ENCODE measurements around the gene ACTL10.

Gene ACTL10

DNA sequence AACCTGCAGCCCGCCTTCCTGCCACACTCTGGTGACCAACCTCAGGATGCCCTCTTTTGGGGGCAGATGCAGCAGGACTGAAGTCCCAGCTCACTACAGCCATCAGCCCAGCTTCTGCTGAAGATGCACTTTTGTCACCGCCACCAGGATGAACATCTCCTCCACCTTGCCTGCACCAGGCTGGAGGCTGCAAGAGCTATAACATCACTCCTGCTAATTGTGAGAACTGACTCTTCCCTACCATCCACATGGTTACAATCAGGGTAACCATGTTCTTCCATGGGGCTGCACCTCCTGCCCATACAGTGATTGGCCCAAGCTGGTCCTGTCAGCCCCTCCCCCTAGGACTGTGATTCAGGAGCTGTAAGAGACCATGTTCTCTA is 2.0 kb upstream of the ACTL10 start:
- no peak for DNase-seq

DNA sequence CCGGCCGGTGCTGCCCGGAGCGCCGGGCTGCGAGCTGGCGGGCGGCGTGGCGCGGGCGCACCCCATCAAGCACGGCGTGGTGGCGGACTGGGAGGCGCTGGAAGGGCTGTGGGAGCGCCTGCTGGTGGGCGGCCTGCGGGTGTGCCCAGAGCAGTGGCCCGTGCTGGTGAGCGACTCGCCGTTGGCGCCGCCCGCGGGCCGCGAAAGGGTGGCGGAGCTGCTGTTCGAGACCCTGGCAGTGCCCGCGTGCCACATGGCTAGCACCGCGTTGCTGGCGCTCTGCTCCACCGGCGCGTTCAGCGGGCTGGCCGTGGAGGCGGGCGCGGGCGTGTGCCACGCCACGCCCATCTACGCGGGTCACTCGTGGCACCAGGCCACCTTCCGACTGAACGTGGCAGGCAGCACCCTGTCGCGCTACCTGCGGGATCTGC is 517 bp downstream of the ACTL10 start:
- DNase-seq = peak; percentile 43

DNA sequence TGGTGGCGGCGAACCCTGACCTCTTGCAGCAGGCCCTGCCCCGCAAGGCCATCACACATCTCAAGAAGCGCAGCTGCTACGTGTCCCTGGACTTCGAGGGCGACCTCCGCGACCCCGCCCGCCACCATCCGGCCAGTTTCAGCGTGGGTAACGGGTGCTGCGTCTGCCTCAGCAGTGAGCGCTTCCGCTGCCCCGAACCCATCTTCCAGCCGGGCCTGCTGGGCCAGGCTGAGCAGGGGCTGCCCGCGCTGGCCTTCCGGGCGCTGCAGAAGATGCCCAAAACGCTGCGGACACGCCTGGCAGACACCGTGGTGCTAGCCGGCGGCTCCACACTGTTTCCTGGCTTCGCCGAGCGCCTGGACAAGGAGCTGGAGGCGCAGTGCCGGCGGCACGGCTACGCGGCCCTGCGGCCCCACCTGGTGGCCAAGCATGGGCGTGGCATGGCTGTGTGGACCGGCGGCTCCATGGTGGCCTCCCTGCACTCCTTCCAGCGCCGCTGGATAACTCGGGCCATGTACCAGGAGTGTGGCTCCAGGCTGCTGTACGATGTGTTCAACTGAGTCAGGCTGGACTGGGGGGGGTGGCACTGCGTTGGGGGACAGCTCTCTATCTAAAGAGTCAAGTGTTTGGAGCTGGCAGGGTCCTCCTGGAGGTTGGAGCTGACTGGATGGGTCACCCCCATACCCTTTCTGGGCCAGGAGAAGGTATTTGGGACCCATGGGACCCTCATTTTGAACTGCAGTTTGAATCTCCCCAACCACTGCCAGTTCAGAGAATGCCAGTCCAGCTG is 1.1 kb downstream of the ACTL10 start:
- peak; percentile 81 for DNase-seq

DNA sequence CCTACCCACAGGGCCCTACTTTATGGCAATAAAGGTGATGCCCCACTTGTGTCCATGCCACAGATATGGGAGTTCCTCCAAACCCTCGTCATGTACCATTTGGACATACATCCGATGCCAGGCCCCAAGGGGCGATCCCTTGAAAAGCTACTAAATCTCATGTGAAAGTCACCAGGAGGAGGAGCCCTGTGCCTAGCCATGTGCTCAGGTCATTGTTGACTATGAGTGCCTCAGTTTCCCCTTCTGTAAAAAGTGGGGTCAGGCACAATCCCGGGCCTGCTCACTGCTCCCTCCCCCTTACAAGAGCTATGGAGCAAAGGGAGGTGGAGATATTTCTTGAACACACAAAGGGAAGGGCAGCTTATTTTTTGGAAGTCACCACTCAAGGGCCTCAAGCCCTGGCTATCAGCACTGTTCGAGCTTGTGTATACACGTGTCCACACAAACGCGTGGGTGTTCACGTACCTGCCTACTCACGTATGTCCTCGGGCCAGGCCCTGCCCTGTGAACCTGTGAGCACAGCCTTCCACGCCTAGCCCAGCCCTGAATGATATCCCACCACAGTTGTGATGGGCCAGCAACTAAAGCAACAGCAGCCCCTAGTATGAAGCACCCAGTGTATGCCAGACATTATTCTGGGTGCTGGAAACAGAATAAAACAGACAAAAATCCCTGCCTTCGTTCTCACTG is 1.9 kb downstream of the ACTL10 start:
- no peak for DNase-seq

DNA sequence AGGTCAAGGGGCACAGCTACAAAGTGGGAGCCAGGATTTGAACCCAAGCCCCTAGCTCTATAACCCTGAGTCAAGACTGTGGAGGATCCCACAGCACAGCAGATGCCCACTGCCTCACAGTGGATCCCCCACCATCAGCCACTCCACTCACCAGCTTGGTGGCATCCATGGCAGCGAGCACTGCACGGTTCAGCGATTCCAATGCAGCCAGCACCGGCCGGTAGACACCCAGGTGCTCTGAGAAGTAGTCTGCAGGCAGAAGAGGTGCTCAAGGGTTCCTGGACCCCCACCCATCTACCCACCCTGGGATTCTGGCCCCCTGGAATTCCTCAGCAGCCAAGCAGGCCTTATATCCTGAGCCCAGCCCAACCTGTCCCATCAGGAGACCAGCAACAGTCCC is 2.5 kb downstream of the ACTL10 start:
- DNase-seq = no peak

DNA sequence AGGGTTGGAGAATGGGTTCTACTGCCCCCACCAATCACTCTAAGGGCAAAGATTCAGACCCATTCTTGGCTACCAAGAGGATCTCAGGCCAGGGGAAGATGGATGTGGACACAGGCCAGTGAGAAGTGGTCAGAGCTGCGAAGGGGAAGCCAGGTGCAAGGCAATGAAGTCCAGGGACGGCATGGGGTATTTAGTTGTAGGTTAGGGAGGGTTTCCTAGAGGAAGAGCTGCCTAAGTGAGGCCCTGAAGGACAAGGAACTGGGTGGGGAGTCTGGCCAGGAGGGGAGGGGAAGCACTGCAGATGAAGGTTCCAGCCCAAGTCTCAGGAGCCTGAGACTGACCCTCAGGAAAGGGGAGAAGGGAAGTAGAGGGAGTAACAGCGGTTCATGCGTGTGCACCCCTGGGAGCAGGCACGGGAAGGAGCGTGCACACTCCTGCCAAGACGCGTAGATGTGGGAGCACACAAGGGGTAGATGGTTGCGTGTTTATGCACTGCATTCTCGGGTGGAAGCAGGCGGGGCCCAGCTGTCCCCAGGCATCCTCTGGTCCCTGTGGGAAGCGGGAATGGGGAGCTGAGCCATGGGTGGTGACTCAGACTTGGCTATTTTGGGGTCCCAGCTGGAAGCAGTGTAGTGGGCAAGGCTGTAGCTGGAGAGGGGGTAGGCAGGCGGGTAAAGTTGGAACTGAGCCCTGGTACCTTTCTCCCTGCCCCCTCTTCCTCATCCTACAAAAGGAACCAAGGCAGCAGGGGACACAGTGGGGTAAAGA is 3.3 kb downstream of the ACTL10 start:
- DNase-seq = no peak

DNA sequence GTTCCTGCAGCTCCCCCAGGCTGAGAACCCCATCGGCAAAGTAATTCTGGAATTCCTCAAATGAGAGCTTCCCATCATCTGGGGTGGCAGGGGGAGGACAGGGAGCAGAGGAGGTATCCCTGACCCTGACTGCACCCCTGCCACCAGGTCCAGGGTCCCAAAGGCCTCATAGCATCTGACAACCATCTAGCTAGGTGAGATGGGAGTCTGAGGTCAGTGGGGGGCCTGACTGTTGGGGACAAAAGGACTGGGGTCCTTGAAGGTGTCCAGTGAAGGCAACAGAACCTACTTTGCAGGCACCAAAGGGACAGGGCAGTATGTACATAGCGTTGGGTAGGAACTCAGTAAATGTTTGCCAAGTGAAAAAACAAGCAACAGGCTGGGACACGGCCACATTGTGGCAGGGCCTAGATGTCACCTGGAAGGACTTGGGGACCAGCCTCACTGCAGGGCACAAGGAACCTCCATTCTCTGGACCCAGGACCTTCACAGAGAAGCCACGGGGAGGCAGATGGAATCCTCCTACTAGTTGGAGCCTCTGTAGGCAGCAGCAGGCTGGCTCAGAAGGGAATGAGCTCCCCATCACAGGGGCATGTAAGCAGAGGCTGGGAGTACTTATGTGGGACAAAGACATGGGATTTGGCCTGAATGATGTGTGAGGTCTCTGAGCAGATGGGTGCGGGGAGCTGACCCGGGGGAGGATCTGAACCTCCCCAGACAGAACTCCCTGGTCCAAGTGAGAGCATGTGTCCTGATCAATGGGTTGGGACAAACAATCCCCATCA is 4.2 kb downstream of the ACTL10 start:
- no peak for DNase-seq

DNA sequence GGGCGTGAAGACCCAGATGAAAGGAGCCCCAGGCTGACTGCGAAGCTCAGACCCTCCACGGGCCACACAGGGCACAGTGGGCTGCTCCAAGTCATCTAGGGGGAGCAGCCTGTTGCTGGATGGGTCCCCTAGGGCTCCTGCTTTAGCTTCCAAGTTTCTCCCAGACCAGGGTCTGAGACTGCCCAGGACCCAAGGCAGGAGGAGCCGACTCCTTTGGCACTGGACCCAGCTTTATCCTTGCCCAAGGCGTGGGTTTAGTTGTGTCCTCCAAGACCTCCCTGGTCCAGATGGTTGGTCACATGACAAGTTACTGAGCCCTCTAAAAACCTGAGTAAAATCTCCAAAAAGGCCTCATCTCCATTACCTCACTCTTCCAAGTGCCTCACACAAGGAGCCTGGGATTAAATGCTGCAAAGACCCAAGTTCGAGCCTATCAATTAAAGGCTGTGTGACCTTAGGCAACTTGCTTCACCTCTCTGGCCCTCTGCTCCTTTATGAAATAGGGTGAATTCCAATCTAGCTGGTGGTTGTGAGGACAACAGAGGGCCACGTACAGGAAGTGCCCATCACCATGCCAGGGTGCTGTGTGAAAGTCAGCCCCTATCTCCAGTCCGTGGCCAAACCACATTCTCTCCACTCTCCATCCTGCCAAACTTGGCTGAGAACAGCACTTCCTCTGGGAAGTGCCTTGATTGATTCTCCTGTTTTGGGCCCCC is 5.0 kb downstream of the ACTL10 start:
- DNase-seq = no peak

DNA sequence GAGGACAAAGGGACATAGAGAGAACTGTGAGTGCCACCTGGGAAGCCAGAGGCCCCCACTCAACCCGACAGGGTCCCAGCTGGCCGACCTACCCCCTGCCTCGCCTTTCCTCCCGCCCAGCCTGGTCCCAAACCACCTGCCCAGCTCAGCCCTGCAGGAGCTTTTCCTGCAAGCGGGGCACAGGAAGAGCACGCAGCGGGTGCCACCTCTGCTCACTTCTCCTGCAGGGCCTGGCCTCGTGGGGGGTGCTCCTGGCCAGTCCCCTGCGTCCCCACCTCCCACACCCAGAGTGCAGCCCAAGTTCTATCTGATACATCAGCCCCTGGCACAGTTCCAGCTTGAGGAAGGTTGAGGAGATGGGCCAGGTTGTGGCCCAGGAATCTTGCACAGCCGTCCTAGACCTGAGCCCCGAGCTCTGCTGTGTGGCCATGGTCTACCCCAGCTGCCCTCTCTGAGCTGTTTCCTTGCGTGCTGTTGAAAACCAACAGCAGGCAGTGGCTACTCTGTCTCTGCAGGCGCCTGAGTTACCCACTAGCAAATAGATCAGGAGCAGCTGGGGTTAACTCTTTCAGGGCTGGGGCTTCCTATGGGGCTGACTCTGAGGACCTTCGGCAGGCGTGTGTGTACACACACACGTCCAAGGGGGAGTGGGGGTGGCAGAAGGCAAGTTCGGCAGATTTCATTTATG is 5.8 kb downstream of the ACTL10 start:
- no peak for DNase-seq

DNA sequence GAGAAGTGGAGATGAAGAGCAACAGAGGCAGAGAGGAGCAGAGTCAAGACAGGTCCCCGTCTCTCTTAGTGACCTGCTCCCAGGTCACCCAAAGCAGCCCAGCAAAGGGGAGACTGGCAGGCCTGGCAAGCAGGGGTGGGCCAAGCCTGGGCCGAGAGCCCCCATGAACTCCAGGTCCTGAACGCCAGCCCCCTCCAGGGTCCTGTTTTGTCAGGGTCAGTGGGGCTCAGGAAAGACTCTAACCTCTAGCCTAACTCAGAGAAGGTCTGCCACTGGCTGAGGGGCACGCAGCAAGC is 6.3 kb downstream of the ACTL10 start:
- DNase-seq = no peak

DNA sequence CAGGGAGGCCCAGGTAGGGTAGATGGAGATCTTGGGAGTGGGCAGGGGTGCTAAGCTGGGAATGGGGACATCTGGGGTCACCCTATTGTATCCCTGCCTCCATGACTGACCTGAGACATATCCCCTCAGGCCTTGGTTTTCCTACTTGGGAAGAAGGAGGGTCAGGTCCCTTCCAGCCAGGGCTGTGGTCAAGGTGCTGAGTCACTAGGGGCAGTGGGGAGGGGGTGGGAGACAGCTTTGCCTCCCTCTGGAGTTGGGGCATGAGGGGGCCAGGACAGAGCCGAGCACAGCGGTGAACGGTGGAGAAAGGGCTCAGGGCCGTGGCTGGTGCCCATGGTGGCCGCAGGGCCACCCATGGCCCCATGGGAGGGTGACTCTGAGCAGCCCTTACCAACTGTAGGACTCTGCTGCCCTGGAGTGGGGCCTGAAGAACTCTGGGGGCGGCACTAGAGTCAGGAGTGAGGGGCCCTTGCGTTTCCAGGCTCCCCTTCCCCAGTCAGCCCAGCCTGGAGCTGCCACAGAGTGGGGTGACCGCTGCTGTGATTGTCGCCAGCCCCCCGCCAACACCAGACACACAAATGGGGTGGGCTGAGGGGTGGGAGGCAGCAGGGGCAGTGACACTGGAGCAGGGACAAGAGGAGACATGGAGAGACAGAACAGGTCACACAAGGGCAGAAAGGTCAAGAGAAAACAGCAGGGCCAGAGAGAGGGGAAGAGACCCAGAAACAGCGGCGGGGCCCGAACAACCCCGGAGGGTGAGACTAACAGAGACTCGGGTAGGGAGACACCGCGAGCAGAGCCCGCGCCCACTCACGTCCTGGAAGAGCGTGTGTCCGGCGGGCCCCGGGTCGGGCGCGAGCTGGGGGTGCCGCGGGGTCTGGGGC is 6.9 kb downstream of the ACTL10 start:
- DNase-seq = no peak

DNA sequence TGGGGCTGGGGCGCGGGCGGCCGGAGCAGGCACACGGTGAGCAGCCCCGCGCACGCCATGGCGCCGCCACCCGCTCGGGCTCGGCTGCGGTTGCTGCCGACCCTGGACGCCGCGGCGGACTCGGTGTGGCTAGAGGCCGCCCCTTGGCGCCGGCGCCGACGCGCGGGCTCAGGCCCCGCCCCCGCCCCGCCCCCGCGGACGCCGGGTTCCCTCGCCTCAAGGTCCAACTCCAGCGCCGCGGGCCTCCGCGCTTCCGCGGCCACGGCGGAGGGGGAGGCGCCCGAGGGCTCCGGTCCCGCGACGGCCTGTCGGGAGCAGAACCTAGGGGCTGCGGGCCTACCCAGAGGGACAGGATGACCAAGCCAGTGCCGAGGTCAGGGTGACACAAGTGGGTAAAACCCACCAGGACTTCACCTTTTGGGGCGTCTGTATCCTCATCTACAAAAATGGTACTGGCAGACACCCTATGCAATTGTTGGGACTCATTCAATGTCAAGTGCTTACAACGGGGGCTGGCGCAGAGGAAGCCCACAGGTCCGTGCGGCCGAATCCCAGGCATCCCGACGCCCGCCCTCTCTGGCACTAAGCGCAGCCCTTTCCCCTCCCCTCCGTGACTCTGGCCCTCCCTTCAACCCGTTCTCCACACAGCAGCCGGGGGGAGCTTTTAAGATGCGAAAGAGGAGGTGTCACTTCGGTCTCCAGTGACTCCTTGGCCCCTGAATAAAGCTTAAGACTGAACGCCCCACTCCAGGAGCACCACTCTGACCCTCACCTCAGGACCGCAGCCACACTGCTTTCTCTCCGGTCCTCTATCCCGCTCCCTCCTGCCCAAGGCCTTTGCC is 7.8 kb downstream of the ACTL10 start, which contains the start of gene NECAB3:
Gene NECAB3, minus strand, starts transcription at position 135 of the 842 bp plus-strand sequence. Its CDS starts 76 bp downstream, at position 59.
- DNase-seq = peak; percentile 65

DNA sequence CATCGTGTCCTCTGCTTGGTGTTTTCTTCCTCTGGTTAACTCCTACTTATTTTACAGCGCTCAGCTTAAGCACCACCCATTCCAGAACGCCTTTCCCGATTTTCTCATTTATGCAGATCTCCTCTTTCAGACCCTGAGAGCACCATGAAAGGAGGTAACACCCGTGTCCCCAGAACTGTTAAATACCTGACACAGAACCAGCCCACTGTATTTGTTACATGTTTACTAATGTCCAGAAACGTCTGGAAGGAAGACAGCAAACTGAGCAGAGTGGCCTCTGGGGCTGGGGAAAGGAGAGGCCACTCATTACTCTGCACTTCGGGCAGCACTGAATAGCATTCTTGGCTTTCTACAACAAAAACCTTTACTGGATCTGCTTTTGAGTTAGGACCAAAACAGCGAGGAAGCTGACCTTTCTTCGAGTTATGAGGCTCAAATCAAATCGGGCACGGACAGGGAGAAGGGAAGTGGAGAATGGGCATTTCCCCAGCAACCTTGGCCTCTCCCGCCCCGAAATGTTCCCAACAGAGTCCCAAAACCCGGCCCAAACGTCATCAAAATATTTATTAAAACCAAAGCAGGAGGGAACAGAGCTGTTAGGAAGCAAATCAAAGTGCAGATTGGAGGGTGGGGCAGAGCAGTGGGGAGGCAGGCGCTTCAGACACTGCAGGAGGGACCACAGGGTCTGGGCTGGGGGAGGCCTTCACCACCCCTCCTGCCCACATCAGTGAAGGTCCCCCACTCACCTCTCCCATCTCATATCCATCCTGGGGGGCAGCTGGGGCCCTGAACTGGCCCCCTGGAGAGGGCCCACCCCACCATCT is 8.6 kb downstream of the ACTL10 start:
- DNase-seq = no peak

DNA sequence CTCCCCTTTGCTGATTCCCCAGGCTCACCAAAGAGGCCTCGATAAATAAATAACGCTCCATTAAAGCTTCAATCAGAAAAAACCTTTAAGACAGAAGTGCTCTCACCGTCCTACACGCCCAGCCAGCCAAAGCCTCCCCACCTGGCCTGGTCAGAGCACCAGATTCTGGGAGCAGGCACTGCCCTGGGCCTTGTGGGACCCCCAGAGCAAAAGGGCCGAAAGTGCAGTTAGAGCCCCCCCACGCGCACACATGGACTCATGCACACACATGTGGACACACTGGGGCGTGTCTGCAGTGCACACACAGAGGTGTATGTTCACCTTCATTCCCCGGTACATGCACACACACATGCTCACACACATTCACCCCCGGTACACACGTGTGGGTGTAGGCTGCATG is 9.4 kb downstream of the ACTL10 start:
- DNase-seq = no peak

DNA sequence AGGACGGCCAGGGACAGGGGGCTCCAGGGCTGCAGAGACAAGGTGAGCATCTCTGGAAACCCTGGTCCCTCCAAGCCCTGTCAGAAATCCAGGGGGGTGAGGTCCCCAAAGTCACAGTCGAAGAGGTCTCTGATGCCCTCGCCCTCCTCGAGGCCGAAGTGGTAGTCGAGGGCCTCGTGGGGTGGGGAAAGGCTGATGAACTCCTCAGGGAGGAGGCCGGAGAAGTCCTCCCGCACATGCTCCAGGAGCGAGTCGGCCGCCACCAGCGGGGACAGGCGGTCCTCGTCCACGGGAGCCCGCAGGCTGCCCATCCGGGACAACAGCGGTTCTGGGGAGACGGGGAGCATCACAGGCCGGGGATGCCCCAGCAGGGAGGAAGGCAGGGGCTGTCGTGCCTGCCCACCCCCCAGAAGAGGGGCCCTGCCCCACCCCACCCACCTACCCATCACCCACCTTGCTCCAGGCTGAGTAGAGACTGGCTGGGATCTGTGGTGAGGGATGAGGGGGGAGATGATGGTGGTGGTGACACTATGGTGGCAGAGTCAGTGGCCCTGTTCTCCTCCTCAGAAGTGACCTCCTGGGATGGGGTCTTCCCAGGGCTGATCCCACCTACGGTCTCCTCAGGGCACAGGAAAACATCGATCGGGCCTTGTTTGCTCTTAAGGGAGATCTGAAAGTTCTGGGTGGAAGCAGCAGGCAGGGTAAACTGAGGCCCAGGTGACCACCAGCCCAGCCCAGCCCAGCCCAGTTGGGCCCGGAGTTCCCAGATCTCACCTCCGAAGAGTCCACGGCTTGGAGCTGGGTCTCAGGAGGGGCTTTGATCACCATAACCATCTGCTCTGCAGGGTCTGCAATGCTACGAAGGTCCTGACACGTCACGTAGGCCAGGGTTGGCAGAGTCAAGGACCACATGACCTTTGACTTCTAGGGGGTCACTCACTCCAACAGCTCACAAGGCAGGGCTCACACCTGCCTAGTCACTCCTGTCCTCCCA is 10.2 kb downstream of the ACTL10 start:
- DNase-seq = no peak

DNA sequence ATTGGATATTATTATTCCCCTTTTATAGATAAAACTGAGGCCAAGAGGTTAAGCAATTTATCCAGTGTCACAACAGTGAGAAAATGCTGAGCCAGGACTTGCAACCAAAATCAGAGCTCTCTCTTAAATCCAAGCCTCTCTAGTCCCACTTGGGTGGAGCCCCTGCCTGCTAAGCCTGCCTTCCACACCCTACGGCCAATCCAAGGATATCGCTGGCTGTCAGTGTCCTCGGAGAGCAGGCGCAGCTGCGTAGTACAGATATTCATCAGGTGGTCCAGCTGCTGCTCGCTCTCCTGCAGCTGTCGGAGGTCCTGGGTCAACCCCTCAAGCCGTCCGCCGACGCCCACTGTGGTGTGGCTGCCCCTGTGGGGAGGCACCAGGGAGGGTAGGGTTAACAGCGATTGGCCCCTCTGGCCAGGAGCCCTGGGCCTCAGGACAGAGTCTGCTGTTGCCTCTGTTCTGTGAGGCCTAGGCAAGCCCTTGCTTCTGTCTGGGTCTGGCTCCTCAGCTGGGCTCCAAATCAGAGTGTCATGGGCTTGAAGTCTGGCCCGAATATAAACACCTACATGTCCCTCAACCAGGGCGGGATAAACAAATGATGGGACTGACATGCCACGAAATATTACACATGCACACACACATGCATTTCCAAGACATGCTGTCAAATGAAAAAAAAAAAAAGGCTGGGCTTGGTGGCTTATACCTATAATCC is 11.4 kb downstream of the ACTL10 start:
- DNase-seq = no peak
